GM21381 (cell line): ENCODE measurements around the gene GNAT3.

Experiments used
- ATAC-seq: cut with Tn5 transposase; IDR thresholded peaks from one replicate; pipeline ENCODE4 v1.9.1; 2021; ENCODE audit warnings: mild to moderate bottlenecking, moderate library complexity; ENCODE audit not compliant: unreplicated experiment

Gene GNAT3

DNA sequence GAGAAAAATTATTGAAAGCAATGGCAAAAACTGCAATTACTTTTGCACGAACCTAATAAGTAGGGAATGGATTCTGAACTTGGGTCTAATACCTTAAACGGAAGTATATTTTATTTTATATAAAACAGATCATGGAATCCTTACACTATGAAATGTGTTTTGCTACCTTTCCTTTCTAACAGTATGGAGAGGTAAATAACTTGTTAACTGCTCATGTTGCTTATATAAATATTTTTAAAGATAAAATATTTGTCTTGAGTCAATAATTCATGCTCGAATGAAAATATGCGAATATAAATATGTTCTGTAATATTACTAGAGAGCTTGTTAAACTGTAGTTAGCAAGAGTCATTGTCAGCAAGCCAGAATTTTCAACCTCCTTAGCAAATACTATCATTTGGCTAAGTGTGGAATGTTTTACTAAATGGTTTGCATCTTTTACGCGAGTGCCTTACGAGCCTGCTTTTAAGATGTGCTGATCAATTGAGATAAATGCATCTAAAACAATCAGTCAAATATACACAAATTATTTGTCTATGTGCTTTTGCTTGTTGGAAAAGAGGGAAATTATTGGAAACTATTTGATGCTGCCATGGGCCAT lies 5.9 kb downstream of the GNAT3 start:
- no peak for ATAC-seq

DNA sequence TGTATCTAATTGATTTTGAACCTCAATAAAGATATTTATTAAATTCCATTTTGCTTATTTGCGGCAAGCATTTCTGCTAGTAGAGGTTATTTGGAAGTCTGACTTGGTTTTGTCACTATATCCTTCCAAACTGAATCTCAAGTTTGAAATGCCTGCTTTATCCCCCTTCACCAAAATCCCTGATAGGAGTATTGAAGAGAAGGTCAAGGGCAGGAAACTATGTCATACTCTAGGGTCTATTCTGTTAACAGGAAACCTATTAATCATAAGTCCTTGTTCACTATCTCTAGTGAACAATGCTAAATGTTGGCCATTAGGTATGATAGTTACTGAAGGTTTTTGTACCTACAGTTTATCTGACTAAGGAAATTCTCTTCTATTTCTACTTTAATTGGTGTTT lies 11.5 kb downstream of the GNAT3 start:
- ATAC-seq = no peak

DNA sequence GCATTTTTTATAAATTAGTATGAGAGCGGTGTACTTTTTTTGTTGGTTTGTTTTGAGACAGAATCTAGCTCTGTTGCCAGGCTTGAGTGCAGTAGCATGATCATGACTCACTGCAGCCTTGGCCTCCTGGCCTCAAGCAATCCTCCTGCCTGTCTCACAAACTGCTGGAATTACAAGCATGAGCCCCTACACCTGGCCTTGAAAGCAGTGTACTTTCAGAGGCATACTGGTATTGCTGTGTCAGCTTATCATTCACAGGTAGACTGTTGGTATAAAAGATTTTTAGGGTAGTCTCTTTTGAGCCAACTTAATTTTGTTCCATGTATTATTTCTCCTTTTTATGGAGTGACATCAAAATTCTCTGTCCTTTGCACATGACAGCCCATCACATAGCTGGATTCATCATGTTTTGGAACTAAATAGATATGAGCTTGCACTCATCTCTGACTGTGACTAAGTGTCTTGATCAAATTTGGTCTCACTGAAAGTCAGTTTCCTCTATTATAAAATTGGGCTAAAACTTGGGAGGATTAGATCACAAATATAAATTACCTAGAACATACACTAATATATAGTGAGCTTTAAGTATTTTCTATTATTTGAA lies 12.4 kb downstream of the GNAT3 start:
- ATAC-seq = no peak

DNA sequence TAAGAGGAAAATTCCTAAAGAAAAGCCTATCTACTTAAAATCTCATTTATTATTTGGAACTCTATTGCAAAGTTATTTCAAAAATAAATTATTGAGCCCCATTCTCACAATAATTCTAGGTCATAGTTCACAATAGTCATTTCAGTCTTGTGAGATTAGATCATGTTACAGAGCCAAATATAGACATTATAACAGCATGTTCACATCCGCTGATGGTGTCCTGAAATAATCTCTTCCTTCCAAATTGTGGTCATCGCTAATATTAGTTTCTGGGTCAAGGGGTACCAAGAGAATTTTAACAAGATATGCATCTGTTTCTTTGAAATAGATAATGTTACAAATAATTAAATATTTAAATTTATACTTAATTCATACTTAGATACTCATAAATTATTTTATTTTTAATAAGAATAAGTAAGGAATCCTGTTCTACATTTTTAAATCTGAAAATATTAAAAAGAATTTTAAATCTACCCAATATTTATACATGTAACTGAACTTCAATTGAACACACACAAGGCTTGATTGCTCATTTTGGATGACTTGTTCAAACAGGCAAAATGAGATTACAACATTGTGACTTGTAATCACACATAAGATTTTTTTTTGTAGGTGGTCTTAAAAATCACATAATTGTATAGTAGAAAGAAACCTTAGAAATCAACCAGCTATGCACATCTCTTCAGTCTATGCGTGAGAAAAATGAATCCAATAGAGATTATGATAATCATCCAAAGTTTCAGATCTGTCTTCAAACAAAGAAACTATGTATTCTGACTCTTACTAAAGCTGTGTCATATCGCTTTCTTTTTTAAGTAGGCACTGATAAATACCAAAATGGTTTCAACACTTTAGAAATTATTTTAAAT lies 13.1 kb downstream of the GNAT3 start:
- no peak for ATAC-seq

DNA sequence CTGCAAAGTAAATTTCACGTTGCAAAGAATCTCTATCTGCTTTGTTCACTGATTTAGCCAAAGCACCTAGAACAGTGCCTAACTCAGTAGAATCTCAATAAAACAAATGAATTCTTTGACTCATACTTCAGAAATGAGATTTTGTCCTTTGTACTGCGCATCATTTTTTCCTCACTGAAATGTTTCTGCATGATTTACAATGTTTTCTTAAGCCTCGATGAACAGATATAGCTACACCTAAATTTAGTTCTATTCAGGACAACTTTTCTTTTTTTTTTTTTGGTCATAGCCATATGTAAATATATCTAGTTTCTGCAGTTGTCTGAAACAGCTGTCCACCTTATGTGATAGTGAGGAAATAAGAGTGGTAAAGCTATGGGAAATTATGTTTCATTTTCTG lies 15.3 kb downstream of the GNAT3 start:
- no peak for ATAC-seq

GRCh38 chr7:80493121-80493849 lies 18.6 kb downstream of the GNAT3 start:
- no peak for ATAC-seq

DNA sequence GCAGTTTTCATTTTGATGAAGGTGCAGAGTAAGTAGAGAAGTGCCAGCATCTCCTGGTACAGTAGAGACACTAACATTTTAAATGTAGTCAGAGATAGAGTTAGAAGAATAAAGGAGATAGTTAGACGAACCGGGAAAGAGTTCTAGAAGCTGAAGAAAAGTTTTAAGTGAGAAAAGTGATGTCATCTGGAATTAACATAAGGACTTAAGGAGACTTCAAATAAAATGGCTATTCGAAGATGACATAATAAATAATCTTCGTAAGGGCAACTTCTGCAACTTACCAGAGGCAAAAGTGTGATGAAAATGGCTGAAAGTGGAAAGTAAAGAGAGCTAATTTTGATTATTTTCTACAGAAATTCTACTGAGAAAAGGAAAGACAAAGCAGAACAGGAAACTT lies 20.4 kb downstream of the GNAT3 start:
- no peak for ATAC-seq

GRCh38 chr7:80488851-80489370 lies 23.0 kb downstream of the GNAT3 start:
- no peak for ATAC-seq

- no peak for ATAC-seq
These were observed 23.5 kb downstream of the GNAT3 start for GRCh38 chr7:80488406-80488805.

- ATAC-seq = no peak
These were observed 26.1 kb downstream of the GNAT3 start for GRCh38 chr7:80485721-80486120.

GRCh38 chr7:80482950-80483349 lies 28.9 kb downstream of the GNAT3 start:
- no peak for ATAC-seq

GRCh38 chr7:80481196-80481884 lies 30.5 kb downstream of the GNAT3 start:
- no peak for ATAC-seq

DNA sequence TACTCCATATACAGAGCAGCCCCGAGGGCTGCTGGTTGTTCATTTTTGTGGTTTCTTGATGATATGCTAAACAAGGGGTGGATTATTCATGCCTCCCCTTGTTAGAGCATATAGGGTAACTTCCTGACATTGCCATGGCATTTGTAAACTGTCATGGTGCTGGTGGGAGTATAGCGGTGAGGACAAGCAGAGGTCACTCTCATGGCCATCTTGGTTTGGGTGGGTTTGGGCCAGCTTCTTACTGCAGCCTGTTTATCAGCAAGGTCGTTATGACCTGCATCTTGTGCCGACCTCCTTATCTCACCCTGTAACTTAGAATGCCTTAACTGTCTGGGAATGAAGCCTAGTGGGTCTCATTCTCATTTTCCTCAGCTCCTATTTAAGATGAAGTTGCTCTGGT lies 31.3 kb downstream of the GNAT3 start:
- no peak for ATAC-seq

- no peak for ATAC-seq
These were observed 33.2 kb downstream of the GNAT3 start for GRCh38 chr7:80478683-80479082.

- ATAC-seq = no peak
These were observed 35.8 kb downstream of the GNAT3 start for GRCh38 chr7:80476035-80476434.

GRCh38 chr7:80475383-80475782 lies 36.5 kb downstream of the GNAT3 start:
- ATAC-seq = no peak

GRCh38 chr7:80473751-80474150 lies 38.1 kb downstream of the GNAT3 start:
- ATAC-seq = no peak

DNA sequence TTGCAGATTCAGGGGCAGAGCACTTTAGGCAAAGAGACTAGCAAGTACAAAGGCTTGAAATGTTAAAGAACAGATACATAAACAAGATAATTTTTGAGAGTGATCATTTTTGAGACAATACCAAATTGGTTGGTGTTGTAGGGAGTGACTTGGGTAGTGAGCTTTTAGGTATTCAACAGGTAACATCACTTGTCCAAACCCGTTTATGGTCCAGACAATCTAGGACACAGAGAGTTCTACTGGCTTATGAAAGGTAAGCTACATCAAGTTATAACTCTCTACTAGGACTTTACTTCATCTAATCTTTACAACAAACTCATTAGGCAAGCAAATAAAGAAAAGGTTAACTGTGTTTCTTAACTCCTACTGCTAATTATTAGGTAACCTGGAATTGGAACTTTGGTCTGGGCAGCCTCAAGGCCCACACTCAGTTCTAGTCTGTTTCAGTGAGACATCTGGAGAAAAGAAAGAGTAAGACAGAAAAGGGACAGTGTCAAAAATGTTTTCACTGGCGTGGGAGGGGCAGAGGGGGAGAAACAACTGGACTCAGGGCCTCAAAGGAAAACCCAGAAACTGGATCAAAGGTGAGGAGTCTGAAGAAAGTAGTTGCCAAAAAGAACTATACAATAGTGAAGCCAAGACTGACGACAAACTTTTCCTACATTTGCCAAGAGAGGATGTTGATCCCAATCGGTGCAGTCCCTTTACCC lies 39.2 kb downstream of the GNAT3 start:
- ATAC-seq = no peak

- no peak for ATAC-seq
These were observed 42.7 kb downstream of the GNAT3 start for GRCh38 chr7:80468931-80469714.
